ENCODE measurements around the gene POU2AF2. TPM values are rescaled to one million over a fixed set of nuclear protein-coding genes. Genes with fewer than 3 reads are reported as not detected.

Gene POU2AF2
- total and polyA plus RNA-seq, 4 donors: not detected

GRCh38 chr11:111306321-111306720, 60.8 kb downstream of the POU2AF2 start:
- no peaks in the 10 kb centered on the region for H3K36me3 ChIP-seq (ENCODE audit: control insufficient read depth in 4 of 4, insufficient read depth in 3 of 4, low read depth in 1 of 4, low read length in 3 of 4)

GRCh38 chr11:111307472-111308108, 62.1 kb downstream of the POU2AF2 start:
- Histone ChIP-seq H3K9ac (ENCODE audit: low read depth in 1 of 2, low read length in 2 of 2) (no peak overlapping the region), H3K27me3 (ENCODE audit: control insufficient read depth in 4 of 4, insufficient read depth in 4 of 4, low read length in 3 of 4) (no peaks in the 10 kb centered on the region), H3K36me3 (ENCODE audit: control insufficient read depth in 4 of 4, insufficient read depth in 3 of 4, low read depth in 1 of 4, low read length in 3 of 4) (no peaks in the 10 kb centered on the region), H3K9me3 (ENCODE audit: control insufficient read depth in 4 of 4, low read length in 3 of 4) (no peaks in the 10 kb centered on the region), H3K4me1 (ENCODE audit: control insufficient read depth in 4 of 4, insufficient read depth in 4 of 4, low read length in 3 of 4) (peaks cover 4 to 23% (median 20%) of the 10 kb centered on the region in 4 donors), H3K4me3 (ENCODE audit: low read depth in 1 of 3, low read length in 3 of 3) (no peak overlapping the region), H3K27ac (ENCODE audit: low read depth in 1 of 2, low read length in 2 of 2) (no peak overlapping the region)
- DNase-seq (ENCODE audit: low spot score): no peak
- 83% methylated on average over 3 of the region's 3 CpGs for WGBS
- no peak for TF ChIP-seq EGR1 (IDR thresholded peaks at IDR 0.05; ENCODE audit: low read depth in 2 of 2)
- TF ChIP-seq HNF4G (IDR thresholded peaks at IDR 0.05): no peak
- no peak for TF ChIP-seq NR2F2 (IDR thresholded peaks at IDR 0.05)
- TF ChIP-seq MAX (IDR thresholded peaks at IDR 0.05): no peak
- TF ChIP-seq ATF3 (IDR thresholded peaks at IDR 0.05): no peak
- no peak for TF ChIP-seq FOXA1 (IDR thresholded peaks at IDR 0.05)
- no peak for TF ChIP-seq ZBTB33 (IDR thresholded peaks at IDR 0.05)
- TF ChIP-seq GABPA (IDR thresholded peaks at IDR 0.05 in 1 of 2, conservative IDR thresholded peaks at IDR 0.05 in 1 of 2): no peak
- no peak for TF ChIP-seq JUND (IDR thresholded peaks at IDR 0.05)
- TF ChIP-seq SP1 (IDR thresholded peaks at IDR 0.05): no peak
- no peak for TF ChIP-seq CTCF (IDR thresholded peaks at IDR 0.05; ENCODE audit: low read depth, low read length, missing input control)
- TF ChIP-seq TAF1 (conservative IDR thresholded peaks at IDR 0.05): no peak
- no peak for TF ChIP-seq FOXA2 (IDR thresholded peaks at IDR 0.05)
- TF ChIP-seq RXRA (IDR thresholded peaks at IDR 0.05): no peak
- no peak for TF ChIP-seq HNF4A (conservative IDR thresholded peaks at IDR 0.05)
- no peak for TF ChIP-seq RAD21 (IDR thresholded peaks at IDR 0.05)

More at GRCh38 chr11:111306321-111306720, 60.8 kb downstream of the POU2AF2 start:
- H3K27ac ChIP-seq (ENCODE audit: low read depth in 1 of 2, low read length in 2 of 2): no peak overlapping the region
- DNase-seq (ENCODE audit: low spot score): no peak
- WGBS: 88% methylated on average over 5 of the region's 5 CpGs
- TF ChIP-seq TAF1 (conservative IDR thresholded peaks at IDR 0.05) (no peak), HNF4G (IDR thresholded peaks at IDR 0.05) (no peak), RAD21 (IDR thresholded peaks at IDR 0.05) (no peak), JUND (IDR thresholded peaks at IDR 0.05) (no peak), FOXA2 (IDR thresholded peaks at IDR 0.05) (no peak), MAX (IDR thresholded peaks at IDR 0.05) (no peak), REST (IDR thresholded peaks at IDR 0.05) (no peak), SP1 (IDR thresholded peaks at IDR 0.05) (no peak)
- no peaks in the 10 kb centered on the region for H3K9me3 ChIP-seq (ENCODE audit: control insufficient read depth in 4 of 4, low read length in 3 of 4)
- no peak overlapping the region for H3K4me3 ChIP-seq (ENCODE audit: low read depth in 1 of 3, low read length in 3 of 3)
- H3K27me3 ChIP-seq (ENCODE audit: control insufficient read depth in 4 of 4, insufficient read depth in 4 of 4, low read length in 3 of 4): no peaks in the 10 kb centered on the region
- peaks cover 4 to 36% (median 32%) of the 10 kb centered on the region in 4 donors for H3K4me1 ChIP-seq (ENCODE audit: control insufficient read depth in 4 of 4, insufficient read depth in 4 of 4, low read length in 3 of 4)
- no peak overlapping the region for H3K9ac ChIP-seq (ENCODE audit: low read depth in 1 of 2, low read length in 2 of 2)
